Measurements from ENCODE around the gene CD44.

DNA sequence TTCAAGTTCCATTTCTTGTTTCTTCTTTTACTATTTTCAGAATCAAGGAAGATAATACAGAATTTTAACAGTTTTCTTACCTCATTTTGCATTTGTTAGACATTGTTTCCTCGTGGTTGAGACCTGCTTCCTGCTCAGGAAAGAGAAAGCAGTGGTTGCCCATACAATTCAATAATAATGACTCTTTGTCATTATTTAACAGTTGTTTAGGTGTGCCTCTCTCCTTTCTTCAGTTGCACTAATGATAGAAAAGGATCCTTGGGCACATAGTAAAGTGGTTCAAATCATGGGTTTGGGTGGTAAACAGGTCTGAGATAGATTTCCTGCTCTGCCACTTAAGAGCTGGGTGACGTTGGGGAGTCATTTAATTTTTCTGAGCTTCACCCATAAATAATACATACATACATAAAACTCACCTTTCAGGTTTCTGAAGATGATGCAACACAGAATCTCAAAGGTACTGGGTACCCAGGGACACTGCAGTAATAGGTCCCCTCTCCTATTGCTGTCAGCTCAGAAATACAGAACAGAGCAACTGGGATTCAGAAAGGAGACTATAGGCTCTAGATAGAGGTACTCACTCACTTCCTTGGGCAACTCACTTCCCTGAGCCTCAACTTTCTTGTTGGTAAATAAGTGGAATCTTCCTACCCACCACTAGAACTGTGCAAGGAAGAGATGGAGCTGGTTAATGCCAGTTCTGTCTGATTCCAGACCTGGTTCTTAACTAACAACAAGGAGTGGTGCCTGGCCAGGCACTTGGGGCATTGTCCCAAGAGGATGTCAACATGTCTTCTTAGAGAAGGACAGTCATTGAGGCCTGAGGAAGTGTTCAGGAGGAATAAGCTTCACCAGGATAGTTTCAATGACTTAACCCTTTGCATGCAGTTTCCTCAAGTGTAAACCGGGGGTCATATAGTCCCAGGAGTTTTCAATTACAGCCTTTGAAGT, 34.9 kb downstream of the CD44 start:
- TF ChIP-seq, protein P1, sequence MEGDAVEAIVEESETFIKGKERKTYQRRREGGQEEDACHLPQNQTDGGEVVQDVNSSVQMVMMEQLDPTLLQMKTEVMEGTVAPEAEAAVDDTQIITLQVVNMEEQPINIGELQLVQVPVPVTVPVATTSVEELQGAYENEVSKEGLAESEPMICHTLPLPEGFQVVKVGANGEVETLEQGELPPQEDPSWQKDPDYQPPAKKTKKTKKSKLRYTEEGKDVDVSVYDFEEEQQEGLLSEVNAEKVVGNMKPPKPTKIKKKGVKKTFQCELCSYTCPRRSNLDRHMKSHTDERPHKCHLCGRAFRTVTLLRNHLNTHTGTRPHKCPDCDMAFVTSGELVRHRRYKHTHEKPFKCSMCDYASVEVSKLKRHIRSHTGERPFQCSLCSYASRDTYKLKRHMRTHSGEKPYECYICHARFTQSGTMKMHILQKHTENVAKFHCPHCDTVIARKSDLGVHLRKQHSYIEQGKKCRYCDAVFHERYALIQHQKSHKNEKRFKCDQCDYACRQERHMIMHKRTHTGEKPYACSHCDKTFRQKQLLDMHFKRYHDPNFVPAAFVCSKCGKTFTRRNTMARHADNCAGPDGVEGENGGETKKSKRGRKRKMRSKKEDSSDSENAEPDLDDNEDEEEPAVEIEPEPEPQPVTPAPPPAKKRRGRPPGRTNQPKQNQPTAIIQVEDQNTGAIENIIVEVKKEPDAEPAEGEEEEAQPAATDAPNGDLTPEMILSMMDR (IDR thresholded peaks at IDR 0.05), result no peak
- TF ChIP-seq EP300 (IDR thresholded peaks at IDR 0.05), result no peak
- no peak for TF ChIP-seq POLR2A (IDR thresholded peaks at IDR 0.05)

Measured in ovary (tissue), 3 donors.